Midbrain (tissue), 1 donor: Measurements from ENCODE around the gene SGCD.
A peak's percentile ranks its signal among the peaks of the same experiment; 100 is the strongest.

Experiments used
- DNase-seq: peaks from one replicate; lab custom pipeline; 2025; lab: John Stamatoyannopoulos, UW

The SGCD gene

GRCh38 chr5:156778752-156779151 lies 451.8 kb downstream of the SGCD start:
- no peak for DNase-seq

- DNase-seq = no peak
These were observed 452.5 kb downstream of the SGCD start for GRCh38 chr5:156779436-156779835.

GRCh38 chr5:156783092-156783491 lies 456.1 kb downstream of the SGCD start:
- no peak for DNase-seq

- DNase-seq = no peak
These were observed 467.7 kb downstream of the SGCD start for GRCh38 chr5:156794687-156795086.

- no peak for DNase-seq
These were observed 471.2 kb downstream of the SGCD start for GRCh38 chr5:156798201-156798600.

GRCh38 chr5:156799171-156799570 lies 472.2 kb downstream of the SGCD start:
- no peak for DNase-seq

- DNase-seq = peak; percentile 27
These were observed 474.0 kb downstream of the SGCD start for GRCh38 chr5:156800929-156801328.

- no peak for DNase-seq
These were observed 475.5 kb downstream of the SGCD start for GRCh38 chr5:156802501-156802900.

GRCh38 chr5:156803404-156803803 lies 476.4 kb downstream of the SGCD start:
- DNase-seq = no peak

- no peak for DNase-seq
These were observed 486.0 kb downstream of the SGCD start for GRCh38 chr5:156812959-156813358.

GRCh38 chr5:156815988-156816599 lies 489.1 kb downstream of the SGCD start:
- no peak for DNase-seq
